H7 (cell line): ENCODE data around the gene NAT8L. TPM values are rescaled to one million over a fixed set of nuclear protein-coding genes. Genes with fewer than 3 reads are reported as not detected.
A peak's percentile ranks its signal among the peaks of the same experiment; 100 is the strongest.

Experiments
- DNase-seq: peaks from one replicate; pipeline ENCODE4 v3.0.0; 2012
- H3K27me3 ChIP-seq: 2 replicates; pipeline ENCODE4 v1.6.0; 2011; ENCODE audit warnings: mild to moderate bottlenecking, low read length; ENCODE audit not compliant: control insufficient read depth, insufficient read depth
- H3K36me3 ChIP-seq: replicated peaks from 2 replicates; pipeline ENCODE4 v1.5.1; 2011; ENCODE audit warnings: low read length; ENCODE audit not compliant: control insufficient read depth, insufficient read depth
- H3K4me3 ChIP-seq: 2 replicates; pipeline ENCODE4 v1.5.1; 2011; ENCODE audit warnings: low read depth, mild to moderate bottlenecking, control low read depth, low read length, moderate library complexity; ENCODE audit not compliant: insufficient read depth
- total RNA-seq: library from RNA; depleted of rRNA; stranded (reverse); fragments of >200 nt; shearing (Covaris generic); gene quantifications from 2 replicates; pipeline ENCODE4 v1.2.3, GENCODE V29; 2014

Gene NAT8L
- total RNA-seq, 1 experiment from 2014 or later, result 4.1 TPM

GRCh38 chr4:2065106-2065930 is 6.2 kb downstream of the NAT8L start:
- DNase-seq, result peak; percentile 66
- H3K36me3 ChIP-seq, result no peaks in the 10 kb centered on the region
- peaks cover 8% of the 10 kb centered on the region for H3K27me3 ChIP-seq
- H3K4me3 ChIP-seq, result no peak overlapping the region

DNA sequence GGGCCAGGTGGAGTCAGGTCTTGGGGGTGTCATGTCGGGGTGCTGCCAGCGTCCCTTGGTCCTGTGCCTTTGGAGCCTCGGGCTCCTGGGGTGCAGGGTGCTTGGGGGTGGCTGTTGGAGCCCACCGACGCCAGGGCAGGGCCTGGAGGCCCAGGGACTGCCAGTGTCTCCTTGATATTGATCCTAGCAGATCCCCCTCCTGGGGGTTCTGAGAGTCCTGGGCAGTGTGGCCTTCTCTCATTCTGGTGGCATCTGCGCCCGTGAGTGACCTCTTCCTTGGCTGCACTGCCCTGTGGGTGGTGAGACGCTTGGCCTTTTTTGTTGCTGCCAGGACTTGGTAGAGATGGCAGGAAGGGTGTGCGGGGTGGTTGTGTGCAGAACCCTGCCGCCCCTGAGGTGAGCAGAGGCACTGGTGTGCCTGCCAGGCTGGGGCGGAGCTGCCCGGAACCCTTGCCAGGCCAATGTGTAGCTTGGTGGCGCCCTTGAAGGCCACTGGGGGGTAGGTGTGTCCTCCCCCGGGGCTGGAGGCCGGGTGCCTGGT is 7.0 kb downstream of the NAT8L start:
- no peaks in the 10 kb centered on the region for H3K36me3 ChIP-seq
- H3K4me3 ChIP-seq, result no peak overlapping the region
- peaks cover 3% of the 10 kb centered on the region; the same call in 1 of the 2 replicates for H3K27me3 ChIP-seq
- DNase-seq, result peak; percentile 64

GRCh38 chr4:2066571-2067445 is 7.7 kb downstream of the NAT8L start:
- H3K4me3 ChIP-seq, result no peak overlapping the region
- no peaks in the 10 kb centered on the region for H3K36me3 ChIP-seq
- DNase-seq, result no peak
- H3K27me3 ChIP-seq, result no peaks in the 10 kb centered on the region

GRCh38 chr4:2067446-2068197 is 8.5 kb downstream of the NAT8L start:
- peak; percentile 72 for DNase-seq
- no peak overlapping the region for H3K4me3 ChIP-seq
- H3K27me3 ChIP-seq, result no peaks in the 10 kb centered on the region
- no peaks in the 10 kb centered on the region for H3K36me3 ChIP-seq

DNA sequence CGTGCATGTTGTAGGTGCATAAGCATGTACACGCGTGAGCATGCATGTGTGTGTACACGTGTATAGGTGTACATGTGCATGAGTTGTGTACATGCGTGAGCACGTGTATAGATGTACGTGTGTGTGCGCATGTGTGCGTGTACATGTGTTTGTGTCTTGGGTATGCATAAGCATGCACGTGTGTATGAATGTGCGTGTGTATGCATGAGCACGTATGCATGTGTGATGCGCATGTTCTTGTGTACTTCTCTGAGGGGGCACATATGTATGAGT is 9.0 kb downstream of the NAT8L start:
- no peaks in the 10 kb centered on the region for H3K27me3 ChIP-seq
- no peaks in the 10 kb centered on the region for H3K36me3 ChIP-seq
- no peak for DNase-seq
- H3K4me3 ChIP-seq, result no peak overlapping the region

DNA sequence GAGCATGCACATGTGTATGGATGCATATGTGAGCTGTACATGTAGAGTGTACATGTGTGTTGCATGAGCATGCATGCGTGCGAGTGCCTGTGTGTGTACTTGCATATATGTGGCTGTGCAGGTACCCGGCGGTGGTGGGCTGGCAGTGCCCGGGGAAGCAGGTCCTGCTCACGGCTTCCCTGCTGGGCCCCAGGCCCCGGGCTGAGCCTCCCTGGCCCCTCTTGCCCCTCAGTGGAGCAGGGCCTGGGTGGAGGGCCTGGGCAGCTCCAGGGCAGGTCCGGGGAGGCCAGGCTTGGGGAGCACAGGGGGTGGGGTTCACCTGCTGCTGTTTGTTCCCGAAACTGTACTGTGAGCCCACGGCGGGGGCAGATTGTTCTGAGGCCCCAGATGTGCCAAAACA is 9.4 kb downstream of the NAT8L start:
- H3K36me3 ChIP-seq, result no peaks in the 10 kb centered on the region
- no peak overlapping the region for H3K4me3 ChIP-seq
- peak; percentile 73 for DNase-seq
- no peaks in the 10 kb centered on the region for H3K27me3 ChIP-seq

GRCh38 chr4:2069161-2069971 is 10.2 kb downstream of the NAT8L start:
- Histone ChIP-seq H3K27me3 (no peaks in the 10 kb centered on the region), H3K36me3 (no peaks in the 10 kb centered on the region), H3K4me3 (no peak overlapping the region)
- DNase-seq, result peak; percentile 86

- DNase-seq, result peak; percentile 81
- no peaks in the 10 kb centered on the region for H3K27me3 ChIP-seq
These were observed 10.9 kb downstream of the NAT8L start for GRCh38 chr4:2069986-2070385.

DNA sequence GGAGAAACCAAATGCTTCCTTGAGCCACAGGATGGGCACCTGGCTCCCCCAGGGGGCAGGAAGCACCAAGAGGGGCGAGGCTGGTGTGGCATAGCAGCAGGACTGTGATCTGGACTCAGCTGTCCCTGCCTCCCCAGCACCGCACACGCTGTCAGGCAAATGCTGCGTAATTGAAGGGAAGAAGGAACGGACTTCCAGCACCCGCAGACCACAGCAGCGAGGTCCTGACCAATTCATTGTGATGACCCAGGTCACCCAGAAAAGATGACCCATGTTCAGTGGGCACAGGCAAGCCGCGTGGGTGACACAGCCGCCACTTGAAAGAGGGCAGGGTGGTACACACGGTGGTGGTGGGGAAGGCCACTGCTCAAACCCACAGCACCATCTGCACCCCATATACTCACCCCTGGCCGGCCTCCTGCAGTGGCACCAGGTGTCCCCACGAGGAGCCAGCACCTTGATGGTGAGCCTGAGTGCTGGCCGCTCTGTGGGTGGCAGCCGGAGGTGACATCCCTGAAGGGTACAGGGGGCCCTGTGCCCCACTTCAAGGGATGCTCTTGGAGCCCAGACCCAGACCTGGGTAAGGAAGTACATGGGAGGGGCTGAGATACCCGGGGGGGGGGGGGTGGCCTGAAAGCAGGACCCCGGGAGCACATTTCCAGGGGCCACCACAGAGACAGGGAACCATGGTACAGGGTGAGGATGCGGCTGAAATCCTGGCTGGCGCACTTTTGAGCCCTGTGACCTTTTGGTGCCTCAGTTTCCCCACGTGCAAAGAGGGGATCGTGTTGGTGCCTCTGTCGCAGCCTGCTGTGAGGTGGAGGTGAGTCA is 11.5 kb downstream of the NAT8L start:
- no peaks in the 10 kb centered on the region for H3K36me3 ChIP-seq
- no peak overlapping the region for H3K4me3 ChIP-seq
- DNase-seq, result peak; percentile 64
- no peaks in the 10 kb centered on the region for H3K27me3 ChIP-seq

More at GRCh38 chr4:2069986-2070385, 10.9 kb downstream of the NAT8L start:
- Histone ChIP-seq H3K36me3 (no peaks in the 10 kb centered on the region), H3K4me3 (no peak overlapping the region)

- DNase-seq, result peak; percentile 74
- H3K27me3 ChIP-seq, result no peaks in the 10 kb centered on the region
- no peaks in the 10 kb centered on the region for H3K36me3 ChIP-seq
- no peak overlapping the region for H3K4me3 ChIP-seq
These were observed 12.3 kb downstream of the NAT8L start for GRCh38 chr4:2071252-2071911.

GRCh38 chr4:2071912-2072867 is 13.1 kb downstream of the NAT8L start:
- no peaks in the 10 kb centered on the region for H3K36me3 ChIP-seq
- no peak overlapping the region for H3K4me3 ChIP-seq
- peak; percentile 78 for DNase-seq
- H3K27me3 ChIP-seq, result no peaks in the 10 kb centered on the region
